BLaER1 treated with 17β-estradiol and CSF1 and Interleukin-3, amounts not matched to agents 10 nM and 100 nM (cell line): ENCODE measurements around the gene MVP.

ENCODE experiments used
- H3K27ac ChIP-seq, 11 experiments: shearing (Covaris generic); formaldehyde crosslinking; 2 replicates each; pipeline ENCODE4 v1.8.1; 2022
- H3K27me3 ChIP-seq, 11 experiments: shearing (Covaris generic); formaldehyde crosslinking; 2 replicates each; pipeline ENCODE4 v1.8.1; 2022
- H3K36me3 ChIP-seq, 11 experiments: shearing (Covaris generic); formaldehyde crosslinking; 2 replicates each; pipeline ENCODE4 v1.8.1; 2022
- H3K4me1 ChIP-seq, 10 experiments: shearing (Covaris generic); formaldehyde crosslinking; 2 replicates each; pipeline ENCODE4 v1.8.1; 2022
- H3K4me2 ChIP-seq, 11 experiments: shearing (Covaris generic); formaldehyde crosslinking; 2 replicates each; pipeline ENCODE4 v1.8.1; 2022
- H3K4me3 ChIP-seq, 10 experiments: shearing (Covaris generic); formaldehyde crosslinking; 2 replicates each; pipeline ENCODE4 v1.8.1; 2022
- H3K9ac ChIP-seq, 11 experiments: shearing (Covaris generic); formaldehyde crosslinking; 2 replicates each; pipeline ENCODE4 v1.8.1; 2022
- H3K9me3 ChIP-seq, 11 experiments: shearing (Covaris generic); formaldehyde crosslinking; replicated peaks in 1 of 11; 2 replicates each; pipeline ENCODE4 v1.8.1; 2022
- H4K20me1 ChIP-seq, 11 experiments: shearing (Covaris generic); formaldehyde crosslinking; 2 replicates each; pipeline ENCODE4 v1.8.1; 2022
- Cebpa-rat ChIP-seq, 11 experiments: shearing (Covaris generic); IDR thresholded peaks; 2 replicates each; pipeline ENCODE4 v1.8.1; 2022

MVP gene

GRCh38 chr16:29811896-29812665, 8.2 kb upstream of the MVP start, which contains the start of gene PRRT2:
PRRT2 (plus strand) TSS chr16:29812193; CDS start chr16:29813055, 862 bp downstream.
- peaks cover 11 to 35% (median 25%) of the 10 kb centered on the region in 11 experiments; a peak in 20 of 22 replicates for H3K36me3 ChIP-seq
- peak within 1 kb of the TSS; percentile 74 to 88 (median 81) for H3K4me3 ChIP-seq
- no peak for TF ChIP-seq Cebpa-rat (IDR thresholded peaks at IDR 0.05)
- peaks cover 24 to 44% (median 37%) of the 10 kb centered on the region in 11 experiments; a peak in 21 of 22 replicates for H4K20me1 ChIP-seq
- H3K9me3 ChIP-seq = no peaks in the 10 kb centered on the region
- H3K4me2 ChIP-seq = peak within 1 kb of the TSS; percentile 95 to 100 (median 100)
- H3K27me3 ChIP-seq = peaks cover 0 to 11% (median 0%) of the 10 kb centered on the region in 11 experiments; a peak in 3 of 22 replicates
- peak within 1 kb of the TSS; percentile 38 to 99 (median 96); a peak in 21 of 22 replicates for H3K9ac ChIP-seq
- H3K27ac ChIP-seq = peak within 1 kb of the TSS in 9 of 11 experiments; percentile 27 to 98 (median 88); a peak in 18 of 22 replicates
- peaks cover 65 to 72% (median 69%) of the 10 kb centered on the region in 10 experiments for H3K4me1 ChIP-seq

GRCh38 chr16:29812754-29813643, 7.3 kb upstream of the MVP start:
- peaks cover 73 to 81% (median 78%) of the 10 kb centered on the region in 10 experiments for H3K4me1 ChIP-seq

GRCh38 chr16:29813644-29814562, 6.4 kb upstream of the MVP start:
- Histone ChIP-seq H3K9ac (peak overlapping the region in 9 of 11 experiments; percentile 85 to 99 (median 97); a peak in 17 of 22 replicates), H3K27me3 (peaks cover 0 to 11% (median 0%) of the 10 kb centered on the region in 11 experiments; a peak in 3 of 22 replicates), H3K4me2 (peak overlapping the region; percentile 95 to 100 (median 100)), H4K20me1 (peaks cover 19 to 42% (median 29%) of the 10 kb centered on the region in 11 experiments; a peak in 21 of 22 replicates), H3K9me3 (no peaks in the 10 kb centered on the region), H3K36me3 (peaks cover 13 to 33% (median 27%) of the 10 kb centered on the region in 11 experiments; a peak in 21 of 22 replicates), H3K27ac (peak overlapping the region in 9 of 11 experiments; percentile 81 to 98 (median 88); a peak in 17 of 22 replicates), H3K4me3 (peak overlapping the region; percentile 68 to 87 (median 80); a peak in 18 of 20 replicates), H3K4me1 (peaks cover 77 to 85% (median 81%) of the 10 kb centered on the region in 10 experiments)
- no peak for TF ChIP-seq Cebpa-rat (IDR thresholded peaks at IDR 0.05)

More at GRCh38 chr16:29812754-29813643, 7.3 kb upstream of the MVP start:
- peaks cover 11 to 32% (median 25%) of the 10 kb centered on the region in 11 experiments; a peak in 20 of 22 replicates for H3K36me3 ChIP-seq
- peak overlapping the region in 9 of 11 experiments; percentile 68 to 99 (median 97); a peak in 18 of 22 replicates for H3K9ac ChIP-seq
- H3K4me3 ChIP-seq = peak overlapping the region; percentile 74 to 88 (median 81); a peak in 19 of 20 replicates
- H4K20me1 ChIP-seq = peaks cover 24 to 44% (median 35%) of the 10 kb centered on the region in 11 experiments; a peak in 21 of 22 replicates
- H3K27ac ChIP-seq = peak overlapping the region in 7 of 11 experiments; percentile 81 to 98 (median 89); a peak in 13 of 22 replicates
- peak overlapping the region; percentile 95 to 100 (median 100) for H3K4me2 ChIP-seq
- no peak for TF ChIP-seq Cebpa-rat (IDR thresholded peaks at IDR 0.05)
- peaks cover 0 to 11% (median 0%) of the 10 kb centered on the region in 11 experiments; a peak in 3 of 22 replicates for H3K27me3 ChIP-seq
- no peaks in the 10 kb centered on the region for H3K9me3 ChIP-seq

GRCh38 chr16:29814592-29814991, 5.7 kb upstream of the MVP start:
- H4K20me1 ChIP-seq = peaks cover 13 to 43% (median 29%) of the 10 kb centered on the region in 11 experiments; a peak in 21 of 22 replicates
- H3K27me3 ChIP-seq = peaks cover 0 to 11% (median 0%) of the 10 kb centered on the region in 11 experiments; a peak in 3 of 22 replicates
- H3K9ac ChIP-seq = peak overlapping the region in 10 of 11 experiments; percentile 79 to 99 (median 96); a peak in 19 of 22 replicates
- peak overlapping the region; percentile 95 to 100 (median 100) for H3K4me2 ChIP-seq
- H3K4me3 ChIP-seq = peak overlapping the region; percentile 68 to 87 (median 80)
- no peak for TF ChIP-seq Cebpa-rat (IDR thresholded peaks at IDR 0.05)
- no peaks in the 10 kb centered on the region for H3K9me3 ChIP-seq
- peaks cover 77 to 85% (median 81%) of the 10 kb centered on the region in 10 experiments for H3K4me1 ChIP-seq
- peaks cover 14 to 34% (median 28%) of the 10 kb centered on the region in 11 experiments for H3K36me3 ChIP-seq
- H3K27ac ChIP-seq = peak overlapping the region in 9 of 11 experiments; percentile 81 to 98 (median 88); a peak in 18 of 22 replicates

GRCh38 chr16:29815032-29815721, 5.1 kb upstream of the MVP start:
- H3K4me3 ChIP-seq = peak overlapping the region; percentile 68 to 87 (median 80)
- H3K36me3 ChIP-seq = peaks cover 18 to 33% (median 26%) of the 10 kb centered on the region in 11 experiments
- peaks cover 8 to 43% (median 27%) of the 10 kb centered on the region in 11 experiments; a peak in 21 of 22 replicates for H4K20me1 ChIP-seq
- TF ChIP-seq Cebpa-rat (IDR thresholded peaks at IDR 0.05) = no peak
- no peaks in the 10 kb centered on the region for H3K9me3 ChIP-seq
- H3K9ac ChIP-seq = peak overlapping the region; percentile 79 to 99 (median 96)
- H3K4me2 ChIP-seq = peak overlapping the region; percentile 95 to 100 (median 100)
- H3K4me1 ChIP-seq = peaks cover 77 to 85% (median 82%) of the 10 kb centered on the region in 10 experiments
- peak overlapping the region; percentile 25 to 98 (median 87); a peak in 21 of 22 replicates for H3K27ac ChIP-seq
- H3K27me3 ChIP-seq = peaks cover 0 to 11% (median 0%) of the 10 kb centered on the region in 11 experiments; a peak in 3 of 22 replicates

GRCh38 chr16:29815793-29816693, 4.2 kb upstream of the MVP start, which contains the start of gene PAGR1:
PAGR1 (plus strand) TSS chr16:29816152; CDS start chr16:29816526, 374 bp downstream.
- H3K4me2 ChIP-seq = peak within 1 kb of the TSS; percentile 95 to 100 (median 100)

More at GRCh38 chr16:29815793-29816693, 4.2 kb upstream of the MVP start, which contains the start of gene PAGR1:
- Histone ChIP-seq H3K9me3 (no peaks in the 10 kb centered on the region), H3K36me3 (peaks cover 18 to 31% (median 23%) of the 10 kb centered on the region in 11 experiments; a peak in 21 of 22 replicates), H3K27ac (peak within 1 kb of the TSS; percentile 61 to 98 (median 87)), H3K4me3 (peak within 1 kb of the TSS; percentile 68 to 87 (median 80)), H3K27me3 (peaks cover 0 to 11% (median 0%) of the 10 kb centered on the region in 11 experiments; a peak in 3 of 22 replicates), H4K20me1 (peaks cover 0 to 43% (median 26%) of the 10 kb centered on the region in 11 experiments; a peak in 19 of 22 replicates), H3K4me1 (peaks cover 70 to 85% (median 80%) of the 10 kb centered on the region in 10 experiments), H3K9ac (peak within 1 kb of the TSS; percentile 79 to 99 (median 96))
- TF ChIP-seq Cebpa-rat (IDR thresholded peaks at IDR 0.05) = no peak
